ENCODE results near the gene SEM1.

- TF ChIP-seq CTCF (IDR thresholded peaks at IDR 0.05; ENCODE audit: poor library complexity, severe bottlenecking) (no peak), EP300 (conservative IDR thresholded peaks at IDR 0.05; ENCODE audit: poor library complexity, severe bottlenecking) (no peak), EZH2 (IDR thresholded peaks at IDR 0.05; ENCODE audit: borderline replicate concordance, insufficient read depth, low read length, poor library complexity, severe bottlenecking) (no peak), RAD21 (conservative IDR thresholded peaks at IDR 0.05) (no peak), SMC3 (conservative IDR thresholded peaks at IDR 0.05; ENCODE audit: poor library complexity) (no peak)
These were observed 34.1 kb downstream of the SEM1 start for GRCh38 chr7:96675548-96675947.

All from neural cell (in vitro differentiated cells).